ENCODE data around the gene DEPDC7. TPM values are rescaled to one million over a fixed set of nuclear protein-coding genes. Genes with fewer than 3 reads are reported as not detected.

The DEPDC7 gene
- total and polyA plus RNA-seq, 2 of the 13 experiments (the other 11 are each of a cell fraction or from before 2014, with no cell fraction given) = 17.3 to 33.3 TPM

DNA sequence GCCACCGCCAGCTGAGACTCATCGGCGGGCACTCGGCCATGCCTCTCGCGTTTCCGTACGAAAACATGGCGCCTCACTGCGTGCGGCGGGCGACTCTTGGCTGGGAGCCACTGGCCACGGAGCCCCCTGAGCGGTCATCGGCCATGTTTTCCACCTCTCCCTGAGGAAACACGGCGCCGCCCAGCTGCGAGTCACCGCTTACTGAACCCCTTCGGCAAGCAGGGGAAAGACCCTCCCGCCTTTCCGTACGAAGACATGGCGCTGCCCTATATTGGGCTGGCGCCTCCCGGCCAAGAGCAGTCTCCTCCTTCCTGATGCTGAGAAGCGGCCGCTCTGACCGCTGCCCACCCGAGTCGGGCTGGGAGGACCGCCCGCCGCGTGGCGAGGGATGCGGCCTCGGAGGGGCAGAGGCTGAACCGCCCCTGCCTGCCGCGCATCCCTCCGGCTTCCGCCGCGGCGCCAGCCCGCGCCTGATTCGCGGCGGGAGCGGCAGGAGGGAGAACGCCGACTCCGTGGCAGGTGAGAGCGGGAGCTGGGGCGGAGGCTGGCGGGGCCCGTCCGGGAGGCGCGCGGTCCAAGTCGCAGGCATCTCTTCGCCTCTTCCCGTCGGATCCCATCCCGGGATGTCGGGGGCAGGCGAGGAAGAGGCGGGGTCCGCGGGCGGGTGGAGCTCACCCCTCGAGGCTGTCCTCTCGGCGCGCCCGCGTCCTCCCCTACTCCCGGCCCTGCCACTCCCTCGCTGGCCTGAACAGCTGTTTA, 23.8 kb downstream of the DEPDC7 start, which contains the start of gene TCP11L1 (continued):
- TF ChIP-seq ZNF225 (CRISPR knock-in tag; IDR thresholded peaks at IDR 0.05) = peak; percentile 51; the same call in 1 of the 2 replicates
- TF ChIP-seq MBNL3 (CRISPR knock-in tag; conservative IDR thresholded peaks at IDR 0.05) = no peak
- no peak for TF ChIP-seq ATF6 (CRISPR knock-in tag; conservative IDR thresholded peaks at IDR 0.05)
- TF ChIP-seq ZNF773 (CRISPR knock-in tag; IDR thresholded peaks at IDR 0.05; ENCODE audit: borderline replicate concordance) = no peak
- TF ChIP-seq ZNF331 (CRISPR knock-in tag; IDR thresholded peaks at IDR 0.05) = peak; percentile 86
- 0 out of 2 replicates have a peak, but pooled peaks have one; percentile 10 for TF ChIP-seq RAD21 (CRISPR knock-in tag; IDR thresholded peaks at IDR 0.05)
- TF ChIP-seq KAT8 (CRISPR knock-in tag; IDR thresholded peaks at IDR 0.05) = peak; percentile 76; the same call in 1 of the 2 replicates
- no peak for TF ChIP-seq CEBPG (CRISPR knock-in tag; IDR thresholded peaks at IDR 0.05)
- peak; percentile 53 for TF ChIP-seq PITX1 (CRISPR knock-in tag; IDR thresholded peaks at IDR 0.05)
- peak; percentile 73 for TF ChIP-seq DMAP1 (CRISPR knock-in tag; IDR thresholded peaks at IDR 0.05)
- TF ChIP-seq, protein P1, sequence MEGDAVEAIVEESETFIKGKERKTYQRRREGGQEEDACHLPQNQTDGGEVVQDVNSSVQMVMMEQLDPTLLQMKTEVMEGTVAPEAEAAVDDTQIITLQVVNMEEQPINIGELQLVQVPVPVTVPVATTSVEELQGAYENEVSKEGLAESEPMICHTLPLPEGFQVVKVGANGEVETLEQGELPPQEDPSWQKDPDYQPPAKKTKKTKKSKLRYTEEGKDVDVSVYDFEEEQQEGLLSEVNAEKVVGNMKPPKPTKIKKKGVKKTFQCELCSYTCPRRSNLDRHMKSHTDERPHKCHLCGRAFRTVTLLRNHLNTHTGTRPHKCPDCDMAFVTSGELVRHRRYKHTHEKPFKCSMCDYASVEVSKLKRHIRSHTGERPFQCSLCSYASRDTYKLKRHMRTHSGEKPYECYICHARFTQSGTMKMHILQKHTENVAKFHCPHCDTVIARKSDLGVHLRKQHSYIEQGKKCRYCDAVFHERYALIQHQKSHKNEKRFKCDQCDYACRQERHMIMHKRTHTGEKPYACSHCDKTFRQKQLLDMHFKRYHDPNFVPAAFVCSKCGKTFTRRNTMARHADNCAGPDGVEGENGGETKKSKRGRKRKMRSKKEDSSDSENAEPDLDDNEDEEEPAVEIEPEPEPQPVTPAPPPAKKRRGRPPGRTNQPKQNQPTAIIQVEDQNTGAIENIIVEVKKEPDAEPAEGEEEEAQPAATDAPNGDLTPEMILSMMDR (CRISPR knock-in tag; IDR thresholded peaks at IDR 0.05) = peak; percentile 60
- peak; percentile 75 for TF ChIP-seq KMT2B (CRISPR knock-in tag; IDR thresholded peaks at IDR 0.05)
- no peak for TF ChIP-seq HNRNPH1 (optimal IDR thresholded peaks at IDR 0.05; ENCODE audit: low read depth, low read length)
- TF ChIP-seq, protein P2, sequence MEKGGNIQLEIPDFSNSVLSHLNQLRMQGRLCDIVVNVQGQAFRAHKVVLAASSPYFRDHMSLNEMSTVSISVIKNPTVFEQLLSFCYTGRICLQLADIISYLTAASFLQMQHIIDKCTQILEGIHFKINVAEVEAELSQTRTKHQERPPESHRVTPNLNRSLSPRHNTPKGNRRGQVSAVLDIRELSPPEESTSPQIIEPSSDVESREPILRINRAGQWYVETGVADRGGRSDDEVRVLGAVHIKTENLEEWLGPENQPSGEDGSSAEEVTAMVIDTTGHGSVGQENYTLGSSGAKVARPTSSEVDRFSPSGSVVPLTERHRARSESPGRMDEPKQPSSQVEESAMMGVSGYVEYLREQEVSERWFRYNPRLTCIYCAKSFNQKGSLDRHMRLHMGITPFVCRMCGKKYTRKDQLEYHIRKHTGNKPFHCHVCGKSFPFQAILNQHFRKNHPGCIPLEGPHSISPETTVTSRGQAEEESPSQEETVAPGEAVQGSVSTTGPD (CRISPR knock-in tag; IDR thresholded peaks at IDR 0.05) = no peak
- TF ChIP-seq, protein P3, sequence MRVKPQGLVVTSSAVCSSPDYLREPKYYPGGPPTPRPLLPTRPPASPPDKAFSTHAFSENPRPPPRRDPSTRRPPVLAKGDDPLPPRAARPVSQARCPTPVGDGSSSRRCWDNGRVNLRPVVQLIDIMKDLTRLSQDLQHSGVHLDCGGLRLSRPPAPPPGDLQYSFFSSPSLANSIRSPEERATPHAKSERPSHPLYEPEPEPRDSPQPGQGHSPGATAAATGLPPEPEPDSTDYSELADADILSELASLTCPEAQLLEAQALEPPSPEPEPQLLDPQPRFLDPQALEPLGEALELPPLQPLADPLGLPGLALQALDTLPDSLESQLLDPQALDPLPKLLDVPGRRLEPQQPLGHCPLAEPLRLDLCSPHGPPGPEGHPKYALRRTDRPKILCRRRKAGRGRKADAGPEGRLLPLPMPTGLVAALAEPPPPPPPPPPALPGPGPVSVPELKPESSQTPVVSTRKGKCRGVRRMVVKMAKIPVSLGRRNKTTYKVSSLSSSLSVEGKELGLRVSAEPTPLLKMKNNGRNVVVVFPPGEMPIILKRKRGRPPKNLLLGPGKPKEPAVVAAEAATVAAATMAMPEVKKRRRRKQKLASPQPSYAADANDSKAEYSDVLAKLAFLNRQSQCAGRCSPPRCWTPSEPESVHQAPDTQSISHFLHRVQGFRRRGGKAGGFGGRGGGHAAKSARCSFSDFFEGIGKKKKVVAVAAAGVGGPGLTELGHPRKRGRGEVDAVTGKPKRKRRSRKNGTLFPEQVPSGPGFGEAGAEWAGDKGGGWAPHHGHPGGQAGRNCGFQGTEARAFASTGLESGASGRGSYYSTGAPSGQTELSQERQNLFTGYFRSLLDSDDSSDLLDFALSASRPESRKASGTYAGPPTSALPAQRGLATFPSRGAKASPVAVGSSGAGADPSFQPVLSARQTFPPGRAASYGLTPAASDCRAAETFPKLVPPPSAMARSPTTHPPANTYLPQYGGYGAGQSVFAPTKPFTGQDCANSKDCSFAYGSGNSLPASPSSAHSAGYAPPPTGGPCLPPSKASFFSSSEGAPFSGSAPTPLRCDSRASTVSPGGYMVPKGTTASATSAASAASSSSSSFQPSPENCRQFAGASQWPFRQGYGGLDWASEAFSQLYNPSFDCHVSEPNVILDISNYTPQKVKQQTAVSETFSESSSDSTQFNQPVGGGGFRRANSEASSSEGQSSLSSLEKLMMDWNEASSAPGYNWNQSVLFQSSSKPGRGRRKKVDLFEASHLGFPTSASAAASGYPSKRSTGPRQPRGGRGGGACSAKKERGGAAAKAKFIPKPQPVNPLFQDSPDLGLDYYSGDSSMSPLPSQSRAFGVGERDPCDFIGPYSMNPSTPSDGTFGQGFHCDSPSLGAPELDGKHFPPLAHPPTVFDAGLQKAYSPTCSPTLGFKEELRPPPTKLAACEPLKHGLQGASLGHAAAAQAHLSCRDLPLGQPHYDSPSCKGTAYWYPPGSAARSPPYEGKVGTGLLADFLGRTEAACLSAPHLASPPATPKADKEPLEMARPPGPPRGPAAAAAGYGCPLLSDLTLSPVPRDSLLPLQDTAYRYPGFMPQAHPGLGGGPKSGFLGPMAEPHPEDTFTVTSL (CRISPR knock-in tag; IDR thresholded peaks at IDR 0.05; ENCODE audit: borderline replicate concordance) = no peak
- no peak for TF ChIP-seq ARNT (IDR thresholded peaks at IDR 0.05)
- peak; percentile 78; the same call in 1 of the 2 replicates for TF ChIP-seq ZNF335 (CRISPR knock-in tag; IDR thresholded peaks at IDR 0.05)
- TF ChIP-seq CCDC6 (CRISPR knock-in tag; IDR thresholded peaks at IDR 0.05) = no peak; the same call in 1 of the 2 replicates
- no peak; the same call in 1 of the 2 replicates for TF ChIP-seq ZNF709 (CRISPR knock-in tag; IDR thresholded peaks at IDR 0.05)
- TF ChIP-seq CHCHD3 (CRISPR knock-in tag; IDR thresholded peaks at IDR 0.05) = no peak
- TF ChIP-seq SMARCE1 (IDR thresholded peaks at IDR 0.05; ENCODE audit: borderline replicate concordance) = no peak
